Hepatic stellate cell (primary cell): ENCODE results near the gene TRABD2B.

Experiments
- DNase-seq: peaks from one replicate; pipeline ENCODE4 v3.0.0; 2011; ENCODE audit warnings: low spot score

Gene TRABD2B

DNA sequence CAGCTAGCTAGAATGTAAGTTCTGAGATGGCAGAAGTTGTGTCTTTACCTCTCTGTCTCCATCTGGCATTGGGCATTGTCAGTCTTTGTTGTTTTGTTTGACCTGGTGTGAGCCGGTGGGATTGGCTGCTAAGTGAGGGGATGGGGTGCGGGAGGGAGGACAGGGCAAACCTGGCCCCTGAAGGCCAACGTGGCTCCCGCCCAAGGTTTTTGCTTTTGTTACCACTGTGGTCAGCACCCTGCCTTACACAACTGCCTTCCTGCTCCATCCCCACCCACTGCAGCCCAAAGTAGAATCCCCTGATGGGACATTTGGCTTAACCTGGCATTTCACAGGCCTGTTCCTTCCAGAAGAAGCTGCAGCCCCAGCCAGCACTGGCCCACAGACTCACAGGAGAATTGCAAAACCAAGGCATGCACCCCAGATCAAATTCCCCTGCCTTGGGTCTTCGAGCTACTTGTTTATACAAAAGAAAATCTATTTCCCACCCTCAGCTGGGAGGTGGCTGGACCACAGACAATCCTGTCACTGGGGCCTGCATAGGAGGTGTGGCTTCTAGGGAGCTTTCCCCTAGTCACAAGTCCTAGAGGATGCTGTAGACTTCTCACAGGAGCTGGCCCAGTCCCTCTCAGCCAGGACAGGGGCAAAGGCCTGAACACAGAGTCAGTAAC lies 147.5 kb downstream of the TRABD2B start:
- no peak for DNase-seq

DNA sequence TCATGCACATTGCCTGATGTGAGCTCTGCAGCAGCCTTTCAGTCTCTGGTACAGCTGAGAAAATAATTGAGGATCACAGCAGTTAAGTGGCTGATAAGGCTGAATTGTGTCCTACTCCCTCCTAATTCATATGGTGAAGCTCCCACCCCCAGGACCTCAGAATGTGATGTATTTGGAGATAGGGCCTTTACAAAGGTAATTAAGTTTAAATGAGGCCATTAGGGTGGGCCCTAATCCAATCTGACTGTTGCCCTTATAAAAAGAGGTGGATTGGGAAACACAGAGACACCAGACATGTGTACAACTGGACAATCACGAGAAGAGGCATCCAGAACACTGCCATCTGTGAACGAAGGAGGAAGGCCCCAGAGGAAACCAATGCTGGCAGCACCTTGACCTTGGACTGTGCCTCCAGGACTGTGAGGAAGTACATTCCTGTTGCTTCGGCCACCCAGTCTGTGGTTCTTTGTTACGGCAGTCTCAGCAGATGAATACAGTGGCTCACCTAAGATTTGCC lies 148.1 kb downstream of the TRABD2B start:
- DNase-seq = no peak

DNA sequence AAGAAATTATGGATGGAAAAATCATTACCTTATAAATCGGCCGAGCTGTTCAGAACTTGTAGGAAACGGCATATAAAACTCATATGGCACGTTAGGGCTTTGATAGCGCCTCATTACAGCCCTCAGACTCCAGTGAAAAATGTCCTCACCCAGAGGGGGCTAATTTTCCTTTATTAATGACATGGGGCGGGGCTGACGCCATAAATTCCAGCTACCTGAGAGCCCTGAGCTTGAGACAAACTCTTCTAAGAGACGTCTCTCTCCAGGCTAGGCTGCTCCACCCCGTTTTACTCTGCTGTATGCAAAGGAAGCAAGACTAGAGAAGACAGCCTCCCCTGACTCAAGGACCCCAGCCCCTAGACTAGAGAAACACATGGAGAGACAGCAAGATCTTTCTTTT lies 149.4 kb downstream of the TRABD2B start:
- no peak for DNase-seq

DNA sequence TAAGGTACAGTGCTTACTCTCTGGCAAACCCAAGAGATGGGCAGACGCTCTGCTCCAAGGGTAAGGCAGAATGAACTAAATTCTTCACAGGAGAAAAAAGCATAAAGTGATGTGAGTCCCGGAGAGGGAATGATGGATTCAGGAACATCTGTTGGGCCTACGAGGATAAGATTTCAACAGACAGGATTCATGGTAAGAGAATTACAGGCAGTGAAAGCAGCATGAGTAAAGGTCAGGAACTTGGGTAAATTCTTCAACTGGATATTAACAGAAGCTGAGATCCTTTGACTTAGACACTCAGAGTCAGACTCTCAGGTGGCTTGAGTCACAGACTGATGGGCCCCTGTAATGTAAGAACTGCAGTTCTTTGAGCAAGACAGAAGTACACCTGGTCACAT lies 152.6 kb downstream of the TRABD2B start:
- no peak for DNase-seq

DNA sequence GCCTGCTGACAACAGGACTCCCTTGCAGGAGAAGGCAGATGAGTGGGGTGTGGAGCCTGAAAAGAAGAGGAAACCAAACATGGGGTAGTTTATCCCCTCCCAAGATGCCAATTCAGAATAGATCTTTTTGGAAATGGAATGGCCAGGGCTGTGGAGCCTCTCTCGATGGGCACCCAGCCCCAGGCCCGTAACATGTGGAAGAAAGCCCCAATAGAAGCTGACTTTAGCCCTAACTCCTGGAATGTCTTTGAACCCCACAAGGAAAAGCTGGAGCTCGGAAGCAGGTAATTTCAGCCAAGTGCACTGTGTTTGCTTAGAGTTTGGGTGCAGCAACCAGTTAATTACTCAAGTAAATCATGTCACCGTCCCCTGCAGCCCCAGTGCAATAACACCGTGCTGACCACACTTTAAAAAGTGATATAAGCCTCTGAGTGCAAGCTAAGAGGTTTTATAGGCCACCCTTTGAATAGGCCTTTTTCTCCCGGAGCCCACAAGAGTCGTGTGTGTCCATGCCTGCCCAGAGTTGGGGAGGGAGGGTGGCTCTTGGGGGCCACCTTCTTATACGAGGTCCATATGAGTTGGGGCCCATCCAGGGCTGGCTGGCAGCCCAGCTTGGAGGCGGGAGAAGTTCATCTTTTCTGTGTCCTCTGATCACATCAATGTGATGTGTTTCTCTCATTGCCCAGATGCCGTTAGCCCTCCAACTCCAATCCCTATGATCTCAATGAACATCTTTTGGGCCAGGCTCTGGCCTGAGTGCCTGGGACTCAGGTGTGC lies 153.2 kb downstream of the TRABD2B start:
- no peak for DNase-seq

DNA sequence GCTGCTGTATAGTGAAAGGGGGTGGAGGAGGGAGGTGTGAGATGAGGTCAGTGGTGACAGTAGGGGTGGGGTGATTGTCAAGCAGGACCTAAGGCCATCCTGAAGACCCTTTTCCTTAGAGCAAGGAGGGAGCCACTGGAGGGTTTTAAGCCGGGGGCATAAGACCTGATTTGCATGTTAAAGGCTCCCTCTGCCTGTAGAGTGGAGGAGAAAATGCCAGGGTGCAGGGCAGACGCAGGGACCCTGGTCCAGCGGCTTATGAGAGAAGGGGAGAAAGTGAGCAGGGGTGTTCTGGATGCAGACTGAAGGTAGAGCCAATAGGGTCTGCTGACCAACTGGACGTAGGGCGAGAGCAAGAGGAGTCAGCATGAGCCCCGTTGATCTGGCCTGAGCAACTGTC lies 154.1 kb downstream of the TRABD2B start:
- no peak for DNase-seq

DNA sequence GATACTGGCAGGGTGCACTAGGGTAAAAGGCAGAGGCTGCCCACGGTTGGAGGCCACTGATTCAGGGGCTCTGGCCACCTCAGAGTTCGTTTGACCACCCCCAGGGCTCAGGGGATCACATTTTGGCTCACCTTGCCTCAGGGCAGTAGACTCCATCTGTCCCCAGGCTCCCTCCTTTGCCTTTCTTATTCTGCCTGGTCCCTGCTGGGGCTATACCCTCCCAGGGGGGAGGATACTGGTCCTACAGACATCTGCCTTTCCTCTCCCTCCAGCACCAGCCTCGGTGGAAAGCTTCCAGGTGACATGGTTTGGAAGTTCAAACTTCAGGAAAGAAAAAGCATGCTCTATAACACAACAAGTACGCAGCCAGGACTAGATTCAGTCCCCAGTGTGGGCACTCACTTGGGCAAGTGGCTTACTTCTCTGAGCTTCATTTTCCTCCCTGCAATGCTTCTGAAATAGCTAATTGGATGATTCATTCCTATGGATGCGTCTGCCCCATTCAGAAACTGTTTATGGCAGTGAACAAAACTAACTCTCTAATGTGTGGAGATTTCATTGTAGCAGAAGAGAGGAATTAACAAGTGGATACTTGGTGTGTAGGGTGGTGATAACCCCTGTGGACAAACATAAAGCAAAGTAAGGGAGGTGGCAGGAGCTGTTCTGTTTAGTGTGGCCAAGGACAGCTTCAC lies 154.8 kb downstream of the TRABD2B start:
- DNase-seq = no peak

DNA sequence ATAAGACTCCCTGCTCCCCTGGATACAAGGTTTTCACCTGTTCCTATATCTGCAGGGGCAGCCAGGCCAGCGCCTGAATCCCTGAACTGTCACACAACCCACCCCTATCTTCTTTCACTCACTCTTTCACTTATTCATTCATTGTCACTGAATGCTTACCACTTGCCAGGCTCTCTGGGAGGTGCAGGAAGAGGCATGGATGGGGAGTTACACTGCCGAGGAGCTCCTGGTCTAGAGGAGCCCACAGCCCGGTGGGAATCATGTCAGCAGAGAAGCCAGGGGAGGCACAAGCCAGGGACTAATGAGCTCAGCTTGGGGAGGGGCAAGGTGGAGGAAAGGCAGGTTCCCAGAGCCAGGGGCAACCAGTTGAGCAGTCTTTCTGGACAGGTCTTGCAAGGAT lies 155.8 kb downstream of the TRABD2B start:
- DNase-seq = no peak

DNA sequence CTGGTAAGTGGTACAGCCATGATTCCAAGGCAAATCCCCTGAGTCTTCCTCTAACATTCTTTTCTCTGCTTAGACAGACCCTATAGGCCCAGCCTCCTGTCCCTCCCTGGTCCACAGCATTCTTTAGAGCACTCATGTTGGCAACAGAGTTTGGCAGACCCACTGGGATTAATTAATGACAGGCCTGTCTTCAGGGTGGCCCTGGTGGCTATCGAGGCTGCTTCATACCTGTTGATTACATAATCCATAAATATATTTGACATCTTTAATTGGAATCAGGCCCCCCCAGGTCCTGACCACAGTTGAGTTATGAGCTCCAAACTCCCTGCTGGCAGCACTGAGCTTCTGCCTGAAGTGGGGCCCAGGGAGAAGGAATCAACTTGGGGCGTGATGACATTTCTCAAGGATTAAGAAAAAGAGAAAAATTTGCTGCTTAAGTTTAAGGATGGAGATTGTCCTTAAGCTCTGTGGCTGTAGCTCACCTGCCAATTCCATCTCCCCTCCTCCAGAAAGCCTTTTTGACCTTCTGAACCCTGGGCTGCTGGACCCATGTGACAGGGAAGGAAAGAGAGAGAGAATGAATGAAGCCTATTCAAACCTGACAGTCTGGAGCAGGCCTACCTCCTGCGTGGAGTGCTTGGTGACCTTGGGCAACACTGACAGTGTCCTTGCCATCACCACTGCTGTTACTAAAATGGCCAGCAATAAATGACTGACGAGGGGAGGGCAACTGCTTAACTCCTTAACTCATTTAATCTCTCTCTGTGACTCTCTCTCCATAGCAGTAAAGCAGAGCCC lies 156.6 kb downstream of the TRABD2B start:
- DNase-seq = no peak

DNA sequence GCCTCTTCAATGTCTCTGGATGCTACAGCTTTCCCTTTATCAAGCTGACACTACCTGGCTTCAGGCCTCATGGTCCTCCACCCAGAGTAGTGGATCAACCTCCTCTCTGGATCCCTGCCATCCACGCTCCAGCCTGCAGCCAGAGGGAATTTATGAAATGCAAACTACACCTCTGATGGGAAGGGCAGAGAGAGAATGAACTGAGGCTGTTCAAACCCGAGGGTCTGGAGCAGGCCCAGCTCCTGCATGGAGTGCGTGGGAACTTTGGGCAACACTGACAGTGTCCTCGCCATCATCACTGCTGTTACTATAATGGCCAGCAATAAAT lies 157.8 kb downstream of the TRABD2B start:
- no peak for DNase-seq

DNA sequence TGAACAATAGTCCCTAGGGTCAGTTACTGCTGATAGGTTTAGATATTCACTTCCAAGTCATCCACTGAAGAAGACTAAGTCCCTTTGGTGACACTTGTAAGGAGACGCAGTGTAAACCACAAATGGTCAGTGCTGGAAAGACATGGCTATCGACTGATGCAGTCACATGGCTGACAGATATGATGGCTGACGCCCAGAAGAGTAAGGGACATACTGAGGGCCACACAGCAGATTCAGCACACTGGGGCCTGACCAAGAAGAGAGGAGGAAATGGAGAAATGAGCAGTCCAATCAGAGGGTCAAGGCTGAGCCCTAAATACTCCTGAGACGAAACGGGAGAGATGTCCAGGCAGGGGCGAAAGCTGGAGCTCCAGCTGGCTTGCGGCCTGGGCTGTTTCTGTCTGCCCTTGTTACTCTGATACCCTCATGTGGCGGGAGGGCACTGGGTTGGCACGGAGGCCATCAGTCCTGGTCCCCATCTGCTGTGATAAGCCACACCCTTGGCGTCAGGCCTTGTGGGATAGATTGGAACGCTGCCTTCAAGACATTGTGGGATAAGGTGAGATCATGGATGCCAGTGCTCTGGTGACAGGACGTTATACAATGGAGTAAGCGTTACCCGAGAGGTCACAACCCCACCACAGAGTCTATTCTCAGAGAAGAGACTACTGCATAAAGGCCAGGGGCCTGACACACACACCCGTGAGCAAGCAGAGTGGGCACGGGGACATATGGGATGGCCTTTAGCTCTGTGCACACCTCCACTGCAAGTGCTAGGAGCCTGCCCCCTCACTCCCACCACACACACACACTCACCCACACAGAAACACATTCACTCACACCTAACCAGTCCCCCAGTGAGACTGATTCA lies 158.4 kb downstream of the TRABD2B start:
- DNase-seq = no peak

DNA sequence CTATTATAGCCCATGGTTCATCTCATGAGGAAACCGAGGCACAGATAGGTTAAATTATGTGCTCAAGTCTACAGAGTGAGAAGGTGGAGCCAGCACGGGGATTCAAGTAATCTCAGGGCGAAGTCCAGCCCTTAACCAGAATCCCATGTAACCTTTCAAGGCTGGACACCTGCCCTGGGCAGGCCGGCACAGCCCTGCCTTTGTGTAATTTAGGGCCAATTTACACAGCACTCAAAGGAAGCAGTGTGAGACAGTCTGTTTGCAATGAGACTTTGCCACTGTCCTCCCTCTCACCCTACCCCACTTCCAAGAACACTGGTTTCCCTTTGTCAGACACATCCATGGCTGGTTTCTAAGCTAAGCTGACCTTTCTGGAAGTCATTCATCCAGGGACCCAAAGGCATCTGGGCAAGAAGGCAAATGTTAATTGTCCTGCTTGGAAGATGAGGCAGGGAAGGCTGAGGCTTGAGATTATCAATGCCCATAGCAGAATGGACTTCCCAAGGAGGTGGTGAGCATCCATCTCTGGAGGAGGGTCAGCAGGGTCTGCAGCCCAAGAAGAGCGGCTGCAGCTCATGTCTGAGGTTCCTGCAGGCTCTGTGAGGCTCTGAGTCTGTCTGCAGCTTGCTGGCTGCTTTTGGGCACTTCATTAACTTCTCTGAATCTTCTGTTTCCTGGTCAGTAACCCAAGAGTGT lies 159.2 kb downstream of the TRABD2B start:
- DNase-seq = no peak

DNA sequence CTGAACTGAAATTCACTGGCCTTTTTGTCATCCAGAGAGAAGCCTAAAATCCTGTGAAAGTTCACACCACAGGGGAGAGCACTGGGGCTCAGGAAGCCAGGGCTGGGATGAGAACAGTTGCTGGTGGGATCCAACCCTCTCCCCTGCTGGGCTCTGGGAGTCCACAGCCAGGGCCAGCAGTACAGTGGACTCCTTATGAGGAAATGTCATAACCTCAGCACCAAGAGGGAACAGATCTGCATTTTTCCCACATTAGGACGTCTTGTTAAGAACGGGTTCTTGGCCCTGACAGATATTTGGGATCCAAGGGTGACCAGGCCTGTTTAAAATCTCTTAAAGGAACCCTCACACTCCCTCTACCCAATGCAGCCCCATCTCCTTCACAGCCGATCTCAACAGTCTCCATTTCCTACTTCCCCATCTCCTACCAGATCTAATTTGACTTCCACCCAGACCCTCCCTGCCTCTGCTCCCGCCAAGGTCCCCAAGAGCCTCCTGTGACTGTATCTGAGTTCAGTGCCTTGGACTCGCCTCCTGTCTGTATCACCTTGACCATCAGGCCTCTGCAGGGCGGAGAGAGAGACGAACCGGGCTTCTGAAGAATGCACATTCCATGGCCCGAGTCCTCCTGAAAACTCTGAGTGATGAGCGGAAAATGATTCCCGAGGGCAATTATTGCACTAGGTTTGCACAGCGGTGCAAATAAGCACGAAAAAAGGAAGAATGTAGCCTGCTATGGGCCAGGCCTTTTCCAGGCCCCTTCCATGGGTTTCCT lies 159.9 kb downstream of the TRABD2B start:
- DNase-seq = no peak

DNA sequence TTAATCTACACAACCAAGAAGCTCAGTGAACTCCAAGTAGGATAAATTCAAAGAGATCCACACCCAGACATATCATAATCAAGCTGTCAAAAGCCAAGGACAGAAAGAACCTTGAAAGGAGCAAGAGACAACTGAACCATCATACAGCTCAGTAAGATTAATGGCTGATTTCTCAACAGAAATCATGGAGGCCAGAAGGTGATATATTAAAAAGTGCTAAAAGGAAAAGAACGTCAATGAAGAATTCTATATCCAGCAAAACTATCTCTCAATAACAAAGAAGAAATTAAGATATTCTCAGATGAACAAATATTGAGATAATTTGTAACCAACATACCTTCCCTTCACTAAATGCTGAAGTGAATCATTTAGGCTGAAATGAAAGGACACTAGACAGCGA lies 161.8 kb downstream of the TRABD2B start:
- DNase-seq = no peak

DNA sequence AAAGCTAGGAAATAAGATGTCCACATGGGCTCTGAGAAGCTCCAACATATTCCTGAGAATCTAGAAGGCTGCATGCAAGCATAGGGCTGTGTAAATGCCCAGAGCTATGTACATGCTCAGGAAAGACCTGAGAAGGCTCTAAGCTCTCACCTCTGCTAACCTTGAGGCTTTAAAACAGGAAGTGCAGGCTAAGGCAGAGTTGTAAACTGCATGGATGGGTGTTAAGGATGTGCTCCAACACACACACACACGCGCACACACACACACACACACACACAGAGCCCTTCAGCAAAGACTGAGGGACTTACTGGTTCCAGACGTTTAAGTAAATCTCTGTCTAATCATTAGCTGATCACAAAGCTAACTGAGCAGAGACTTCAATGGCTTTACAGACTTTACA lies 162.9 kb downstream of the TRABD2B start:
- DNase-seq = no peak

DNA sequence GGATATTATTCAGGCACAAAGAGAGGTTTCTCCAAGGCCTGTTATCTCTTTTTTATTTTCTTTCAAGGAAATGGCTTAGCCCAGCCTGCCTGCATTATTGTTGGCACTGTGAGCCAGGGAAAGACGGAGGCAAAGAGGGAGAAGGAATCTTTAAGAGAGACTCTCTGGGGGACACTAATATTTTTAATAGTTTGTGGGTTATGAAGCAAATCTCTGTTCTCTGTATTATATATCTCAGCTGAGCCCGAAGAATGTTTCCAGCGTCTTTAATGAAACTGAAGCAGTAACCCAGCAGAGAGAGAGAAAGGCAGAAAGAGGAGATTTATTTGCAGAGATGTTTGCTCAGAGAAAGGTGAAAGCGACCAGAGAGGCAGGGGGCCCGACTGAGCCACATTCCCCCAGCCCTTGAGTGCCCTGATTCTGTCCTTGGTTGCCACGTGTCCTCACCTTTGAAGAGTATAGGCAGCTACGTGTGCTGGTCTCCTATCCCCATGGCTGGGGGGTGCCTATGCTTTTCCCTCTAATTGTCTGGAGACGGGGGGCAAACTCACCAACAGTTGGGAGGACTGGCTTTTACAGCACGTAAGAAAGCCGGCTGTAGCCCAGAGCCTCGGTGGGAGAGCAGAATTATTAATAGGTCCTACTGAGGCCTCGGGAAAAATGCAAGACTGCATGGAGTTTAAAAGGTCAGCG lies 166.4 kb downstream of the TRABD2B start:
- DNase-seq = no peak

DNA sequence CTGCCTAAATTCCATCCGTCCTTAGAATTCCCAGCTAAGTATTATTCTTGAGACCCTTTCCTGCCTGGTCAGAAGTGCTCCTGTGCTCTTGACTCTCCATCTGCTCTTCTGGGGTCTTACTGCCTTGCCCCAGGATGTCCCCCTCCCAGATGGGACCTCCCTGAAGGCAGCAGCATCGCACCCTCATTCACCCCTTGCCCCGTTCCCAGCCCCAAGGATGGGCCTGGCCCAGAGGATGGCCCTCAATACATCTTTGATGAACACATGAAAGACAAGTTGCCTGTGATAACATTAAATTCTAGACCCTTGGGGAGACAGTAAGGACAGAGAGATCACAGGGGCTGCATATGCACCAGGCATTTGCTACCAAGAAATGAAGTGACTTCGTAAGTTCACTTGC lies 167.2 kb downstream of the TRABD2B start:
- no peak for DNase-seq

DNA sequence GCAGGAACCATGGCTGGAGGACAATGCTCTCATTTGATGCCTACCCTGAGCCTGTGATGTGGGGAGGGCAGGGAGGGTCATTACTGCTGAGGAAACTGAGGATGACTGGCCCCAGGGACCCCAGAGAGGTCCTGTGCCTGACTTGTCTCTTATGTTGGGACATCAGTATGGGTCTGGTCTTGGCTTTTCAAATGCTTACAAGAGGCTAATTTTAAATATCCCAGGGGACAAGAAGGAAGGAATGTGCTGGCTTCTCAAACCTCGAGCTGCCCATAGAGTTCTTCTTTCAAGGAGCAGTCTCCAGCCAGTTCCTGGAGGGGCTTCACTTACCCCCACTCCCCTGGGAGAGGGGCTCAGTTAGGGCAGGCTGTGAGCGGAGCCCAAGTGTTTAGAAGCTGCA lies 168.2 kb downstream of the TRABD2B start:
- DNase-seq = no peak

DNA sequence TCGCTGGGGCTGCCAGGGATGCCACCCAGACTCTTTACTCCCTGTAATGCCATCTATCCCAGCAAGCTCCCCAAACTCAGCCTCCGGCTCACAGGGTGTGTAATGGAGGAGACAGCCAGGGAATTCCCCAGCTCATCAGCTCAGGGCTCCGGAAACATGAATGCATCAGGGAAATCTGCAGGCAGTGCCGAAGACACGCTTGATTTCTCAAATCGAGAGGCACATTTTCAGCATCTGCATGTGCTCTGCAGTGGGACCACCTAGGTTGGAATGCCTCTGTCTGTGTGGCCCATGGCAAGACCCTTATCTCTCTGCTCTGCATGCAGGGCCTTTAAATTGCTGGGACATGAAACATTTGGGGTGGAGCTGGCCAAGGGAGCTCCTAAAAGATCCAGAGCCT lies 170.1 kb downstream of the TRABD2B start:
- DNase-seq = no peak
